Panc1 (cell line): Measurements from ENCODE around the gene CMTM6.

Experiments used
- CTCF ChIP-seq: fragments of 450-650 bp; IDR thresholded peaks from 2 replicates; pipeline ENCODE4 v1.5.1; 2017; ENCODE audit warnings: mild to moderate bottlenecking
- POLR2AphosphoS5 ChIP-seq: IDR thresholded peaks from 2 replicates; pipeline ENCODE4 v1.6.1; 2012; ENCODE audit warnings: mild to moderate bottlenecking, low read depth, low read length, moderate library complexity
- REST ChIP-seq, 2 experiments: IDR thresholded peaks; 2 replicates each; pipeline ENCODE4 v1.6.1; 2011 to 2012; ENCODE audit warnings: low read depth in 2 of 2, control low read depth in 1 of 2, low read length in 1 of 2, mild to moderate bottlenecking in 1 of 2, moderate library complexity in 1 of 2; ENCODE audit not compliant: insufficient read depth in 1 of 2
- SIN3A ChIP-seq: IDR thresholded peaks from 2 replicates; pipeline ENCODE4 v1.6.1; 2012; ENCODE audit warnings: low read depth, mild to moderate bottlenecking, low read length, moderate library complexity, borderline replicate concordance; ENCODE audit not compliant: insufficient read depth
- TCF7L2 ChIP-seq: IDR thresholded peaks from 2 replicates; pipeline ENCODE4 v1.6.1; 2011; ENCODE audit warnings: mild to moderate bottlenecking, low read depth, low read length, inconsistent platforms

GRCh38 chr3:32540899-32541298, 38.2 kb upstream of the CMTM6 start:
- TF ChIP-seq CTCF (no peak), REST (IDR thresholded peaks at IDR 0.05; ENCODE audit: insufficient read depth in 1 of 2, low read depth in 2 of 2, low read length in 1 of 2) (no peak), TCF7L2 (no peak), SIN3A (no peak), POLR2AphosphoS5 (no peak)
